HCEC 1CT (cell line): Measurements from ENCODE around the gene HLA-G.
"Not testable (repeated sequence)": the region's sequence is repeated elsewhere in the genome, so short reads cannot be mapped to it uniquely, and the experiment has no call there.

Experiments used
- DNase-seq: peaks from one replicate; pipeline ENCODE4 v3.0.0-alpha.2; 2017

Gene HLA-G

GRCh38 chr6:29827579-29828470 lies at the start of gene HLA-G:
Gene HLA-G (plus strand): TSS chr6:29827825. CDS start chr6:29827845, 20 bp downstream.
- DNase-seq: no peak

- DNase-seq: not testable (repeated sequence)
Observed at GRCh38 chr6:29780019-29780698, 47.5 kb upstream of the HLA-G start.

- no peak for DNase-seq
Observed at GRCh38 chr6:29789176-29789575, 38.4 kb upstream of the HLA-G start.

- no peak for DNase-seq
Observed at GRCh38 chr6:29790626-29791025, 37.0 kb upstream of the HLA-G start.

GRCh38 chr6:29791162-29791561 lies 36.5 kb upstream of the HLA-G start:
- DNase-seq: no peak

GRCh38 chr6:29791786-29792122 lies 35.9 kb upstream of the HLA-G start:
- DNase-seq: no peak

- peak; percentile 6 for DNase-seq
Observed at GRCh38 chr6:29792123-29793035, 35.2 kb upstream of the HLA-G start.

- no peak for DNase-seq
Observed at GRCh38 chr6:29793036-29793356, 34.6 kb upstream of the HLA-G start.

- no peak for DNase-seq
Observed at GRCh38 chr6:29793796-29794195, 33.8 kb upstream of the HLA-G start.

- DNase-seq: no peak
Observed at GRCh38 chr6:29796026-29796425, 31.6 kb upstream of the HLA-G start.

- DNase-seq: peak; percentile 64
Observed at GRCh38 chr6:29797135-29797534, 30.5 kb upstream of the HLA-G start.

GRCh38 chr6:29797966-29798365 lies 29.7 kb upstream of the HLA-G start:
- no peak for DNase-seq

- no peak for DNase-seq
Observed at GRCh38 chr6:29800254-29800653, 27.4 kb upstream of the HLA-G start.

GRCh38 chr6:29806387-29806786 lies 21.2 kb upstream of the HLA-G start:
- DNase-seq: no peak

- DNase-seq: no peak
Observed at GRCh38 chr6:29809249-29809648, 18.4 kb upstream of the HLA-G start.

GRCh38 chr6:29810371-29810770 lies 17.3 kb upstream of the HLA-G start:
- DNase-seq: no peak

- no peak for DNase-seq
Observed at GRCh38 chr6:29811377-29811776, 16.2 kb upstream of the HLA-G start.

GRCh38 chr6:29813066-29813465 lies 14.6 kb upstream of the HLA-G start:
- no peak for DNase-seq

GRCh38 chr6:29813809-29814208 lies 13.8 kb upstream of the HLA-G start:
- DNase-seq: peak; percentile 36

GRCh38 chr6:29814379-29815117 lies 13.1 kb upstream of the HLA-G start:
- no peak for DNase-seq

GRCh38 chr6:29815118-29815750 lies 12.4 kb upstream of the HLA-G start:
- DNase-seq: no peak

GRCh38 chr6:29816030-29816429 lies 11.6 kb upstream of the HLA-G start:
- DNase-seq: no peak
